HAP-1 (cell line): ENCODE measurements around the gene ZNF438.

Experiments used
- DNase-seq, 2 experiments: peaks; one replicate each; pipeline ENCODE4 v3.0.0-alpha.2; 2016 to 2020; ENCODE audit warnings: low spot score in 2 of 2
- H3K27me3 ChIP-seq: fragments of 250-450 bp; sonication (Bioruptor Pico); 2 replicates; pipeline ENCODE4 v1.5.1; 2020; ENCODE audit warnings: low read depth, mild to moderate bottlenecking, moderate library complexity
- H3K36me3 ChIP-seq: fragments of 250-450 bp; sonication (Bioruptor Pico); replicated peaks from 2 replicates; pipeline ENCODE4 v1.5.1; 2020; ENCODE audit warnings: mild to moderate bottlenecking
- H3K4me1 ChIP-seq: fragments of 250-450 bp; sonication (Bioruptor Pico); 2 replicates; pipeline ENCODE4 v1.5.1; 2020; ENCODE audit warnings: mild to moderate bottlenecking
- H3K4me3 ChIP-seq: fragments of 250-450 bp; sonication (Bioruptor Pico); 2 replicates; pipeline ENCODE4 v1.5.1; 2020; ENCODE audit warnings: mild to moderate bottlenecking, moderate library complexity
- H3K9me3 ChIP-seq: fragments of 250-450 bp; sonication (Bioruptor Pico); 2 replicates; pipeline ENCODE4 v1.5.1; 2020; ENCODE audit warnings: mild to moderate bottlenecking, moderate library complexity
- in situ Hi-C: fragments of 300-500 bp; cut with MboI; formaldehyde crosslinking; loops from 3 replicates; pipeline ENCODE4 v1.14.3; 2020; ENCODE audit warnings: low sequenced_read_pairs, inconsistent platforms, mixed read lengths

The ZNF438 gene

GRCh38 chr10:30877111-30877510, 154.6 kb downstream of the ZNF438 start:
- no peak overlapping the region for H3K4me3 ChIP-seq
- in situ Hi-C loops = no loop called here
- no peaks in the 10 kb centered on the region for H3K36me3 ChIP-seq

GRCh38 chr10:30873411-30873810, 158.3 kb downstream of the ZNF438 start:
- no peak for DNase-seq
- in situ Hi-C loops = no loop called here
- H3K4me3 ChIP-seq = no peak overlapping the region

More at GRCh38 chr10:30877111-30877510, 154.6 kb downstream of the ZNF438 start:
- no peaks in the 10 kb centered on the region for H3K27me3 ChIP-seq
- H3K4me1 ChIP-seq = no peaks in the 10 kb centered on the region
- no peak for DNase-seq
- H3K9me3 ChIP-seq = no peaks in the 10 kb centered on the region

GRCh38 chr10:30870896-30871295, 160.8 kb downstream of the ZNF438 start:
- DNase-seq = no peak
- in situ Hi-C loops = no loop called here
- Histone ChIP-seq H3K27me3 (no peaks in the 10 kb centered on the region), H3K4me3 (no peak overlapping the region), H3K36me3 (no peaks in the 10 kb centered on the region), H3K4me1 (no peaks in the 10 kb centered on the region), H3K9me3 (no peaks in the 10 kb centered on the region)

More at GRCh38 chr10:30873411-30873810, 158.3 kb downstream of the ZNF438 start:
- no peaks in the 10 kb centered on the region for H3K36me3 ChIP-seq
- H3K27me3 ChIP-seq = no peaks in the 10 kb centered on the region
- no peaks in the 10 kb centered on the region for H3K9me3 ChIP-seq
- H3K4me1 ChIP-seq = no peaks in the 10 kb centered on the region

DNA sequence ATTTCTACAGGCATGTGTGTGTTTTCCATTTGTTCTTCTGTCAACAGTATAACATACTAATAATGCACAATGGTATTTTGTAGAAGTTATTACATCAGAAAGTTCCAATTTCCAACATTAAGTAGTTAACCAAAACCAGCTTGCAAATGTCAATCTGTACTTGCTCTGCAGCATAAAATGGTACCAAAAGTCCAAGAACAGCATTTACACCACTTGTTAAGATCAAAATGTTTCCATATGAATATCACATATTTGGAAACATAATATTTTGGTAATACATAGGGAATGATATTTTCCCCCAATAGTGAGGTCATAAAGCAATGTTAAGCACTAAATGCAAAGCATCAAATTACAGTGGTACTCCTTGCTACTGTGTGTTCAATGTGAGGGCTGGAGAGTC, 162.1 kb downstream of the ZNF438 start:
- H3K36me3 ChIP-seq = no peaks in the 10 kb centered on the region
- no peaks in the 10 kb centered on the region for H3K9me3 ChIP-seq
- H3K27me3 ChIP-seq = no peaks in the 10 kb centered on the region
- no peaks in the 10 kb centered on the region for H3K4me1 ChIP-seq
- no peak for DNase-seq
- no peak overlapping the region for H3K4me3 ChIP-seq
- in situ Hi-C loops = no loop called here

- DNase-seq = no peak
- H3K36me3 ChIP-seq = no peaks in the 10 kb centered on the region
- H3K4me3 ChIP-seq = no peak overlapping the region
- H3K9me3 ChIP-seq = no peaks in the 10 kb centered on the region
- H3K27me3 ChIP-seq = no peaks in the 10 kb centered on the region
- in situ Hi-C loops = no loop called here
- no peaks in the 10 kb centered on the region for H3K4me1 ChIP-seq
These were observed 163.1 kb downstream of the ZNF438 start for GRCh38 chr10:30868611-30869010.

DNA sequence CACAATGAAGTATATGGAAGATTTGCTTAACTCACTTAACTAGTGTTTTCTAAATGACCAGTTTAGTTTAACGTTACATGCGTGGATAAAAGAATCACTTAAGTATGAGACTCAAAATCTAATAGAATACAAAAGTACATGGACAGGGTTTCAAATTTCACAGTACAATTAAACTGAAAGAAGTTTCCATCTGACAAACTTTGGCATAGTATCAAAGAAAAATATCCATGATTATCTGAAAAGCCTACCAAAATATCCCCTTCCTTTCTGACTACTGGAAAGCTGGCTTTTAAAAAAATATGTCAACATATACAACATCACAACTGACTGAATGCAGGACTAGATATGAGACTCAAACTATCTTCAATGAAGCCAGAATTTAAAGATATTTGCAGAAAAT, 164.8 kb downstream of the ZNF438 start:
- Histone ChIP-seq H3K9me3 (no peaks in the 10 kb centered on the region), H3K4me3 (no peak overlapping the region), H3K4me1 (no peaks in the 10 kb centered on the region), H3K27me3 (no peaks in the 10 kb centered on the region), H3K36me3 (no peaks in the 10 kb centered on the region)
- DNase-seq = no peak
- in situ Hi-C loops = no loop called here

- H3K36me3 ChIP-seq = no peaks in the 10 kb centered on the region
- in situ Hi-C loops = no loop called here
- DNase-seq = no peak
- H3K27me3 ChIP-seq = no peaks in the 10 kb centered on the region
- no peaks in the 10 kb centered on the region for H3K9me3 ChIP-seq
- no peak overlapping the region for H3K4me3 ChIP-seq
- no peaks in the 10 kb centered on the region for H3K4me1 ChIP-seq
These were observed 166.3 kb downstream of the ZNF438 start for GRCh38 chr10:30865141-30865926.

DNA sequence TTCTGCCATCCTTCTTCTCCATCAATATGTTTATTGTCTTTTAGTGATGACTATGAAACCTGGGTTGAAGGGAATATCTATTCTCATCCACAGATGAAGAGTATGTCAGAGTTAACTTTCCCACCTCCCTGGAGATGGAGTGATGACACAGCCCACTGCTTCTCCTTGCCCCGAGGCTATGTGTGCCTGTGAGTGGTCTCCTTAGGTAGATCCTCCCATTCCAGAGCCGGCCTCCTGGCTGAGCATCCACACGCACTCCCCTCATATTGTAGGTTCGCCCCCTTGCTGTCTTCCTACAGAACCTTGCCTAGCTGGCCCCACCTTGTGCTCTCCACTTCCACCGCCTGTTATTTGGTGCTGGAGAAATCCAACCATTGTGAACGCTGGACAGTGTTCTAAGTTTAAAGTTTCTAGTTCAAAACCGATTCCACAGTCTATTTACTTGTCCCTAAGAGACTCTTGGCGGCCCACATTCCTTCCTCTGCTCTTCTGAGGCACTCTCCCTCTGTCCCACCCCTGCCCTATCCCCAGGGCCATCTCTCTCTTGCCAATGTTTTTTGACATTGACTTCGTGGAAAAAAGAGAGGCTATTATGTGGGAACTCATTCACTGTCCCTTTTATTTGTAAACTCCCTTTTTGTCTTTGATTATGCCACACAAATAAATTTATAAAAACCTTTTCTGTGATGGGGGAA, 168.0 kb downstream of the ZNF438 start:
- H3K27me3 ChIP-seq = no peaks in the 10 kb centered on the region
- no peak overlapping the region for H3K4me3 ChIP-seq
- H3K4me1 ChIP-seq = no peaks in the 10 kb centered on the region
- H3K36me3 ChIP-seq = no peaks in the 10 kb centered on the region
- DNase-seq = no peak
- no peaks in the 10 kb centered on the region for H3K9me3 ChIP-seq
- in situ Hi-C loops = no loop called here

- H3K36me3 ChIP-seq = no peaks in the 10 kb centered on the region
- no peaks in the 10 kb centered on the region for H3K27me3 ChIP-seq
- no peak overlapping the region for H3K4me3 ChIP-seq
- no peak for DNase-seq
- H3K4me1 ChIP-seq = no peaks in the 10 kb centered on the region
- no peaks in the 10 kb centered on the region for H3K9me3 ChIP-seq
- in situ Hi-C loops = no loop called here
These were observed 169.2 kb downstream of the ZNF438 start for GRCh38 chr10:30862486-30862885.

DNA sequence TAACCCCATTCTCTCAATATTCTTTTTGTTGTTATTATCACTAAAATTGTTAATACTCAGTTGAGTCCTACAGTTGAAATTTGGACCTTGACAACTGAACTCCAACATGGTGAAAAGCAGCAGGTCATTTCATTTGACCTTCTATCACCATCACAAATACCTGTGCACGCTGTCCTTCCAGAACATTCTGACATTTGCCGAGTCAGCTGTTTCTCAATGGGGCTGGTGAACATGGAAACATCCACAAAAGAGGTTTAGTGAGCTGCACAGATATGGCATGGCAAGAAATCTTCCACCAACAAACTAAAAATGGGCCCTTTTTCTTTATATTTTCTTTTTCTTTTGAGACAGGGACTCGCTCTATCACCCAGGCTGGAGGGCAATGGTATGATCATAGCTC, 169.7 kb downstream of the ZNF438 start:
- in situ Hi-C loops = no loop called here
- H3K9me3 ChIP-seq = no peaks in the 10 kb centered on the region
- no peaks in the 10 kb centered on the region for H3K4me1 ChIP-seq
- H3K4me3 ChIP-seq = no peak overlapping the region
- no peaks in the 10 kb centered on the region for H3K36me3 ChIP-seq
- no peaks in the 10 kb centered on the region for H3K27me3 ChIP-seq
- no peak for DNase-seq

DNA sequence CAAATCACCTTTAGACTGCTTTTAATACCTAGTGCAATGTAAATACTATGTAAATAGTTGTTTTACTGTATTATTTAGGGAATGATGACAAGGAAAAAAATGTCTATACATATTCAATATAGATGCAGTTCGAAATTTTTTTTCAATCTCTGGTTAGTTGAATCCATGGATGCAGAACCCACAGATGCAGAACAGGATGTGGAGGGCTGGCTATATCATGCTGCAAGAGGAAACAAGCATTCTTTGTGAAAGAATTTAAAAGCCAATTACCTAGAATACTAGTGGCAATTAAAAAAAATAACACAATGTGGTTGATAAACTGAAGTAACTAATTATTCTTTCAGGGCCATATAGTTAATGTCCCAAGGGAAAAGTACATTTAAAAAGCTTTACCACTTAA, 170.4 kb downstream of the ZNF438 start:
- Histone ChIP-seq H3K27me3 (no peaks in the 10 kb centered on the region), H3K4me1 (no peaks in the 10 kb centered on the region), H3K4me3 (no peak overlapping the region), H3K36me3 (no peaks in the 10 kb centered on the region), H3K9me3 (no peaks in the 10 kb centered on the region)
- in situ Hi-C loops = no loop called here
- DNase-seq = no peak

- DNase-seq = no peak
- H3K27me3 ChIP-seq = no peaks in the 10 kb centered on the region
- in situ Hi-C loops = no loop called here
These were observed 173.2 kb downstream of the ZNF438 start for GRCh38 chr10:30858499-30858898.

GRCh38 chr10:30857803-30858202, 173.9 kb downstream of the ZNF438 start:
- H3K4me1 ChIP-seq = no peaks in the 10 kb centered on the region
- no peak for DNase-seq
- in situ Hi-C loops = no loop called here
- H3K4me3 ChIP-seq = no peak overlapping the region
- H3K36me3 ChIP-seq = no peaks in the 10 kb centered on the region
- no peaks in the 10 kb centered on the region for H3K9me3 ChIP-seq
- H3K27me3 ChIP-seq = no peaks in the 10 kb centered on the region

More at GRCh38 chr10:30858499-30858898, 173.2 kb downstream of the ZNF438 start:
- Histone ChIP-seq H3K36me3 (no peaks in the 10 kb centered on the region), H3K4me3 (no peak overlapping the region), H3K4me1 (no peaks in the 10 kb centered on the region), H3K9me3 (no peaks in the 10 kb centered on the region)

GRCh38 chr10:30855131-30855530, 176.5 kb downstream of the ZNF438 start:
- no peaks in the 10 kb centered on the region for H3K36me3 ChIP-seq
- in situ Hi-C loops = no loop called here
- no peak overlapping the region for H3K4me3 ChIP-seq
- DNase-seq = no peak
- H3K4me1 ChIP-seq = no peaks in the 10 kb centered on the region
- H3K27me3 ChIP-seq = no peaks in the 10 kb centered on the region
- no peaks in the 10 kb centered on the region; the same call in 1 of the 2 replicates for H3K9me3 ChIP-seq
